ENCODE results near the gene CPSF4L. TPM values are rescaled to one million over a fixed set of nuclear protein-coding genes. Genes with fewer than 3 reads are reported as not detected.

The CPSF4L gene
- total RNA-seq, 1 donor from 2014 or later = not detected

- DNase-seq (ENCODE audit: low spot score) = no peak
- Mint-ChIP-seq H3K36me3 (ENCODE audit: low read depth, unreplicated experiment) (peaks cover 8% of the 10 kb centered on the region), H3K27ac (ENCODE audit: unreplicated experiment) (no peak overlapping the region), H3K9me3 (ENCODE audit: unreplicated experiment) (no peaks in the 10 kb centered on the region), H3K27me3 (ENCODE audit: unreplicated experiment) (no peaks in the 10 kb centered on the region), H3K4me3 (ENCODE audit: unreplicated experiment) (no peak overlapping the region), H3K4me1 (ENCODE audit: unreplicated experiment) (peaks cover 6% of the 10 kb centered on the region)
- TF ChIP-seq CTCF (IDR thresholded peaks at IDR 0.05; ENCODE audit: unreplicated experiment) = no peak
Measured at GRCh38 chr17:73282629-73283028, 20.9 kb upstream of the CPSF4L start.

GRCh38 chr17:73281928-73282327 lies 20.2 kb upstream of the CPSF4L start:
- no peak overlapping the region for H3K4me3 Mint-ChIP-seq (ENCODE audit: unreplicated experiment)
- no peak for DNase-seq (ENCODE audit: low spot score)
- no peaks in the 10 kb centered on the region for H3K27me3 Mint-ChIP-seq (ENCODE audit: unreplicated experiment)
- peaks cover 8% of the 10 kb centered on the region for H3K36me3 Mint-ChIP-seq (ENCODE audit: low read depth, unreplicated experiment)
- H3K27ac Mint-ChIP-seq (ENCODE audit: unreplicated experiment) = no peak overlapping the region
- no peaks in the 10 kb centered on the region for H3K9me3 Mint-ChIP-seq (ENCODE audit: unreplicated experiment)
- no peak for TF ChIP-seq CTCF (IDR thresholded peaks at IDR 0.05; ENCODE audit: unreplicated experiment)
- H3K4me1 Mint-ChIP-seq (ENCODE audit: unreplicated experiment) = peaks cover 5% of the 10 kb centered on the region

- no peaks in the 10 kb centered on the region for H3K9me3 Mint-ChIP-seq (ENCODE audit: unreplicated experiment)
- H3K27me3 Mint-ChIP-seq (ENCODE audit: unreplicated experiment) = no peaks in the 10 kb centered on the region
Measured at GRCh38 chr17:73280191-73280590, 18.5 kb upstream of the CPSF4L start.

GRCh38 chr17:73279704-73280103 lies 18.0 kb upstream of the CPSF4L start:
- Mint-ChIP-seq H3K9me3 (ENCODE audit: unreplicated experiment) (no peaks in the 10 kb centered on the region), H3K4me3 (ENCODE audit: unreplicated experiment) (no peak overlapping the region), H3K36me3 (ENCODE audit: low read depth, unreplicated experiment) (peaks cover 5% of the 10 kb centered on the region), H3K27me3 (ENCODE audit: unreplicated experiment) (no peaks in the 10 kb centered on the region), H3K27ac (ENCODE audit: unreplicated experiment) (no peak overlapping the region), H3K4me1 (ENCODE audit: unreplicated experiment) (peaks cover 2% of the 10 kb centered on the region)
- no peak for DNase-seq (ENCODE audit: low spot score)
- no peak for TF ChIP-seq CTCF (IDR thresholded peaks at IDR 0.05; ENCODE audit: unreplicated experiment)

More at GRCh38 chr17:73280191-73280590, 18.5 kb upstream of the CPSF4L start:
- no peak for TF ChIP-seq CTCF (IDR thresholded peaks at IDR 0.05; ENCODE audit: unreplicated experiment)
- Mint-ChIP-seq H3K4me3 (ENCODE audit: unreplicated experiment) (no peak overlapping the region), H3K4me1 (ENCODE audit: unreplicated experiment) (peaks cover 2% of the 10 kb centered on the region), H3K36me3 (ENCODE audit: low read depth, unreplicated experiment) (peaks cover 5% of the 10 kb centered on the region), H3K27ac (ENCODE audit: unreplicated experiment) (no peak overlapping the region)
- DNase-seq (ENCODE audit: low spot score) = no peak

- DNase-seq (ENCODE audit: low spot score) = no peak
- no peaks in the 10 kb centered on the region for H3K27me3 Mint-ChIP-seq (ENCODE audit: unreplicated experiment)
- TF ChIP-seq CTCF (IDR thresholded peaks at IDR 0.05; ENCODE audit: unreplicated experiment) = no peak
- peaks cover 5% of the 10 kb centered on the region for H3K36me3 Mint-ChIP-seq (ENCODE audit: low read depth, unreplicated experiment)
- H3K4me1 Mint-ChIP-seq (ENCODE audit: unreplicated experiment) = peaks cover 2% of the 10 kb centered on the region
- H3K4me3 Mint-ChIP-seq (ENCODE audit: unreplicated experiment) = no peak overlapping the region
- H3K27ac Mint-ChIP-seq (ENCODE audit: unreplicated experiment) = no peak overlapping the region
- no peaks in the 10 kb centered on the region for H3K9me3 Mint-ChIP-seq (ENCODE audit: unreplicated experiment)
Measured at GRCh38 chr17:73278465-73279453, 17.1 kb upstream of the CPSF4L start.

Data from endothelial cell (in vitro differentiated cells).